Heart right ventricle (tissue), 16 donors: ENCODE measurements around the gene KLK8. TPM values are rescaled to one million over a fixed set of nuclear protein-coding genes. Genes with fewer than 3 reads are reported as not detected.
"Not testable (repeated sequence)": the region's sequence is repeated elsewhere in the genome, so short reads cannot be mapped to it uniquely, and the experiment has no call there.

Source experiments
- ATAC-seq, 8 donors: fragments of 200-7000 bp; cut with Tn5 transposase; one replicate each; pipeline ENCODE4 v1.9.1; 2020; ENCODE audit warnings: mild to moderate bottlenecking in 8 of 8, moderate library complexity in 8 of 8, moderate number of reproducible peaks in 1 of 8
- DNase-seq, 2 donors: peaks; one replicate each; pipeline ENCODE4 v3.0.0-alpha.2; 2020
- H3K27ac ChIP-seq, 10 donors: fragments of 200-600 bp; sonication (generic) in 2 of 10; one replicate each; pipeline versions ENCODE4 v1.5.0 to v1.8.0; 2020 to 2022; ENCODE audit warnings: mild to moderate bottlenecking in 3 of 10
- H3K27me3 ChIP-seq, 7 donors: fragments of 200-600 bp; one replicate each; pipeline ENCODE4 v1.8.0; 2021 to 2022; ENCODE audit warnings: mild to moderate bottlenecking in 2 of 7
- H3K36me3 ChIP-seq, 9 donors: fragments of 200-600 bp; sonication (generic) in 1 of 9; one replicate each; pipeline versions ENCODE4 v1.5.0 to v1.8.0; 2020 to 2022; ENCODE audit warnings: mild to moderate bottlenecking in 2 of 9
- H3K4me1 ChIP-seq, 9 donors: fragments of 200-600 bp; sonication (generic) in 1 of 9; one replicate each; pipeline versions ENCODE4 v1.5.0 to v1.8.0; 2020 to 2022; ENCODE audit warnings: mild to moderate bottlenecking in 4 of 9
- H3K4me3 ChIP-seq, 10 donors: fragments of 200-600 bp; sonication (generic) in 2 of 10; one replicate each; pipeline versions ENCODE4 v1.5.0 to v1.8.0; 2020 to 2022; ENCODE audit warnings: mild to moderate bottlenecking in 7 of 10, moderate library complexity in 2 of 10
- H3K9me3 ChIP-seq, 11 donors: fragments of 200-600 bp in 10 of 11; sonication (generic) in 2 of 11; one replicate each; pipeline versions ENCODE4 v1.5.0 to v1.8.0; 2013 to 2022; ENCODE audit warnings: mild to moderate bottlenecking in 2 of 11, control low read depth in 1 of 11, moderate library complexity in 1 of 11
- CTCF ChIP-seq, 9 donors: fragments of 200-600 bp; sonication (generic) in 2 of 9; IDR thresholded peaks; one replicate each; pipeline versions ENCODE4 v1.5.0 to v1.8.0; 2021 to 2022; ENCODE audit warnings: antibody characterized with exemption in 9 of 9, mild to moderate bottlenecking in 5 of 9, moderate library complexity in 1 of 9
- WGBS, 2 donors: extraction: QIAGEN DNeasy Blood & Tissue Kit; methylation state at CpG; one replicate each; pipeline ENCODE4 v1.1.7; 2013; ENCODE audit warnings: inconsistent platforms in 1 of 2; 5-methylcytosine and 5-hydroxymethylcytosine counted together
- intact Hi-C, 10 donors: fragments of 100-400 bp; cut with DNase I; formaldehyde crosslinking; loops; one replicate each; pipeline versions ENCODE4 v1.11.1 to v1.14.2; 2022
- polyA plus RNA-seq, 2 donors: library from polyadenylated mRNA; stranded (reverse); fragments of 200-250 nt; gene quantifications; one replicate each; pipeline ENCODE4 v1.2.3, GENCODE V29; 2013
- total RNA-seq, 10 donors: library from RNA; stranded (reverse); fragmentation: NEBNext Ultra II Directional in 3 of 10; extraction: Animal tissue kit (Norgen Biotek cat#: 25700) in 3 of 10; gene quantifications; one replicate each; pipeline versions ENCODE4 v1.2.1 to v1.2.4, GENCODE V29; 2021 to 2023
- donor health status: Arrhythmogenic right ventricular cardiomyopathy.
- donor health status: ischemic (EF 13 %, LVEDD 7.1; RV severe dilation, severe dysfunction).
- donor health status: healthy with polysubstance abuse.
- donor health status: DM: no; HTN: yes; CAD: no.
- donor health status: DM: no; HTN: no; CAD: no.
- donor health status: ischemic (EF 25% LVEDD 6.9; RV normal size, moderate dysfunction).
- donor health status: ischemic (EF 25% LVEDD 5.7; RV mildly dilated, moderate dysfunction).
- donor health status: healthy.
- donor health status: DM: yes; HTN: yes; CAD: no.
- donor health status: Ischemic cardiomyopathy.
- donor health status: ischemic (EF 35%, LVEDD 5.7; RV mildly dilated, moderate dysfunction).
- donor health status: nonischemic (EF 11% LVEDD 7.7; RV severe dilation, severe dysfunction).
- donor health status: DM: yes; HTN: yes; CAD: no.
- donor health status: PGD.
- donor health status: ischemic (EF 29% LVEDD 5.4; RV normal size, mild dysfunction).
- donor health status: nonischemic (EF 23%, LVEDD 6.1; RV moderate dilation, normal function).

KLK8 gene
- total and polyA plus RNA-seq, 12 donors = not detected

- H3K27ac ChIP-seq = no peak overlapping the region
- H3K9me3 ChIP-seq = no peaks in the 10 kb centered on the region
- H3K4me3 ChIP-seq = no peak overlapping the region
- H3K36me3 ChIP-seq = no peaks in the 10 kb centered on the region
- DNase-seq (no peak), ATAC-seq (no peak)
- TF ChIP-seq CTCF (IDR thresholded peaks at IDR 0.05) = no peak
- 14 to 17% methylated on average over 8 of the region's 8 CpGs for WGBS, 2 donors
- peaks cover 0 to 57% (median 49%) of the 10 kb centered on the region in 7 donors for H3K27me3 ChIP-seq
- intact Hi-C loops = no loop called here
- H3K4me1 ChIP-seq = no peaks in the 10 kb centered on the region
These were observed 25.6 kb downstream of the KLK8 start for GRCh38 chr19:50975766-50976165.

DNA sequence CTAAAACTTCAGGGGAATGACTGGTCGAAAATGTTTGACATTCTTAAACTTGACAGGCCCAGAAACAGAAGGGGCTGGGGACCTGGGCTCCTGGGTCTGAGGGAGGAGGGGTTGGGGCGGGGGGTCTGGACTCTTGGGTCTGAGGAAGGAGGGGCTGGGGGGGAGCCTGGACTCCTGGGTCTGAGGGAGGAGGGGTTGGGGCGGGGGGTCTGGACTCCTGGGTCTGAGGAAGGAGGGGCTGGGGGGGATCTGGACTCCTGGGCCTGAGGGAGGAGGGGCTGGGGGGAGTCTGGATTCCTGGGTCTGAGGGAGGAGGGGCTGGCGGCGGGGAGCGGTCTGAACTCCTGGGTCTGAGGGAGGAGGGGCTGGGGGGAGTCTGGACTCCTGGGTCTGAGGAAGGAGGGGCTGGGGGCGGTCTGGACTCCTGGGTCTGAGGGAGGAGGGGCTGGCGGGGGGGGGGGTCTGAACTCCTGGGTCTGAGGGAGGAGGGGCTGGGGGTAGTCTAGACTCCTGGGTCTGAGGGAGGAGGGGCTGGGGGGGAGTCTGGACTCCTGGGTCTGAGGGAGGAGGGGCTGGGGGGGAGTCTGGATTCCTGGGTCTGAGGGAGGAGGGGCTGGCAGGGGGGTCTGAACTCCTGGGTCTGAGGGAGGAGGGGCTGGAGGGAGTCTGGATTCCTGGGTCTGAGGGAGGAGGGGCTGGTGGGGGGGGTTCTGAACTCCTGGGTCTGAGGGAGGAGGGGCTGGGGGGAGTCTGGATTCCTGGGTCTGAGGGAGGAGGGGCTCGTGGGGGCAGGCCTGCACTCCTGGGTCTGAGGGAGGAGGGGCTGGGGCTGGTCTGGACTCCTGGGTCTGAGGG is 26.5 kb downstream of the KLK8 start:
- H3K27ac ChIP-seq = no peak overlapping the region
- peaks cover 0 to 65% (median 54%) of the 10 kb centered on the region in 7 donors for H3K27me3 ChIP-seq
- H3K36me3 ChIP-seq = no peaks in the 10 kb centered on the region
- H3K4me1 ChIP-seq = no peaks in the 10 kb centered on the region
- no peak overlapping the region for H3K4me3 ChIP-seq
- DNase-seq = no peak
- intact Hi-C loops = no loop called here
- TF ChIP-seq CTCF (IDR thresholded peaks at IDR 0.05) = no peak
- H3K9me3 ChIP-seq = no peaks in the 10 kb centered on the region
- WGBS, 2 donors = 49 to 58% methylated on average over 8 to 9 of the region's 9 CpGs
- no peak for ATAC-seq

DNA sequence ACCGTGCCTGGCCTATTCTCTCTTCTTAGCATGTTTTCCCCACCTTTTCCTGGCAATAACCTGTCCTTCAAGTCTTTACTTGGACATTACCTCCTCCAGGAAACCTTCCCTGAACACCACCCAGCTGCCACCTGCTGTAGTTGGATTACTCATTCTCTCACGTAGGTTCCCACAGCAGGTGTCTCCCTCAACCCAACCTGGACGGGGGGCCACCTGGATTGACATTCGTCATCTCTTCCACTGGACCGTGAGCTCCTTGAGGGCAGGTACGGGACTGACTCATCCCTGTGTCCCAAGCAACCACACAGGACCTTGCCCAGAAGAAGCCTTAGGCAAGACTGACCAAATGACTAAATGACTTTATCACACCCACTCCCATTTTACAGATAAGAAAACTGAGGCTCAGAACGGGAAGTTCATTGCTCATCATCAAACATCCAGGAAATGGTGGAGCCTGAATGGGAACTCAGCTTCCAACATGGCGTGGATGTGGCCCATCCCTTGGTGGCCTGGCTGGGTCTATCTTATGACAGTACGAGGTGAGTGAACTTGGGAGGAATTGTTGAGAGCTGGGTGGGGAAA is 28.5 kb downstream of the KLK8 start:
- no peak for DNase-seq
- no peaks in the 10 kb centered on the region for H3K36me3 ChIP-seq
- H3K4me3 ChIP-seq = no peak overlapping the region
- 79% methylated on average over 9 of the region's 9 CpGs for WGBS, 2 donors
- no peak for TF ChIP-seq CTCF (IDR thresholded peaks at IDR 0.05)
- H3K27me3 ChIP-seq = peaks cover 0 to 75% (median 63%) of the 10 kb centered on the region in 7 donors
- H3K27ac ChIP-seq = no peak overlapping the region
- no peaks in the 10 kb centered on the region for H3K4me1 ChIP-seq
- no peak for ATAC-seq
- intact Hi-C loops = no loop called here
- no peaks in the 10 kb centered on the region for H3K9me3 ChIP-seq

GRCh38 chr19:50969810-50970209 is 31.6 kb downstream of the KLK8 start:
- H3K4me1 ChIP-seq, H3K4me3 ChIP-seq, H3K9me3 ChIP-seq, DNase-seq, H3K36me3 ChIP-seq, intact Hi-C loops, ATAC-seq, H3K27ac ChIP-seq: not testable (repeated sequence)
- WGBS, 2 donors = 77 to 86% methylated on average over 3 of the region's 3 CpGs
- peaks cover 0 to 72% (median 58%) of the 10 kb centered on the region in 7 donors for H3K27me3 ChIP-seq

DNA sequence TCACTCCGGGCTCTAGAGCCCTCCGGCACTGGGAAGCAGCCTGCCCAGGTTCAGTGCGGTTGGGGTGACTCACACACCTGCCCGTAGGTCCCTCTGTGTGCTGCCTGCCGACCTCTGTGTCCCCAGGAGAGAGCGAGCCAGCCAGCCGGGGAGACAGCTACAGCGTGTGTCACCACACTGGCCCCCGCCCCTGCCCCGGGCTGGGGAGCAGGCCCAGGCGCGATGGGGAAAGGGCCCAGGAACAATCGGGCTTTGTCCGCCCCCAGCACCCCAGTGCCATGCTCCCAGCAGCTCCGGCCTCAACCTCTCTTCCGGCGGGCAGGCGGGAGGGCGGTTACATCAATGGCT is 32.0 kb downstream of the KLK8 start, which contains the start of gene KLK6:
TSS of gene KLK6 (minus strand) at position 179 of the 348 bp plus-strand sequence. CDS start 1,487 bp downstream, outside the sequence.
- intact Hi-C loops = no loop called here

More for the DNA sequence above, 32.0 kb downstream of the KLK8 start, which contains the start of gene KLK6:
- TF ChIP-seq CTCF (IDR thresholded peaks at IDR 0.05) = no peak
- DNase-seq = no peak
- H3K4me3 ChIP-seq = no peak within 1 kb of the TSS
- H3K9me3 ChIP-seq = no peaks in the 10 kb centered on the region
- H3K36me3 ChIP-seq = no peaks in the 10 kb centered on the region
- no peak for ATAC-seq
- peaks cover 0 to 72% (median 58%) of the 10 kb centered on the region in 7 donors for H3K27me3 ChIP-seq
- H3K4me1 ChIP-seq = no peaks in the 10 kb centered on the region
- H3K27ac ChIP-seq = no peak within 1 kb of the TSS
- 69 to 72% methylated on average over 19 of the region's 19 CpGs for WGBS, 2 donors
